H1 (cell line): ENCODE measurements around the gene SLC38A10. TPM values are rescaled to one million over a fixed set of nuclear protein-coding genes. Genes with fewer than 3 reads are reported as not detected.

ENCODE experiments used
- CTCF ChIA-PET: fragments of 300-600 bp; sonication (Branson Sonifier 250); formaldehyde crosslinking; loops from one replicate; lab custom pipeline; 2021; ENCODE audit not compliant: partially characterized antibody; lab: Charles Lee
- POLR2A ChIA-PET: fragments of 300-600 bp; sonication (Branson Sonifier 250); formaldehyde crosslinking; loops from one replicate; lab custom pipeline; 2021; ENCODE audit warnings: inconsistent platforms; ENCODE audit not compliant: partially characterized antibody; lab: Charles Lee
- DNase-seq, 2 experiments: peaks; one replicate each; pipeline versions ENCODE4 v3.0.0 to v3.0.0-alpha.2; 2010 to 2022; ENCODE audit warnings: low spot score in 2 of 2, low read depth in 1 of 2, mixed read lengths in 1 of 2
- FAIRE-seq: peaks from 2 replicates; lab custom pipeline; 2011; peaks lifted over from hg19 to GRCh38; lab: Jason Lieb, UNC
- H2AFZ ChIP-seq: 2 replicates; pipeline ENCODE4 v1.8.1; 2012; ENCODE audit warnings: low read length, inconsistent platforms
- H2AK5ac ChIP-seq: 2 replicates; pipeline ENCODE4 v1.6.1; 2013; ENCODE audit warnings: low read depth, low read length
- H2BK120ac ChIP-seq: replicated peaks from 2 replicates; pipeline ENCODE3; 2013; ENCODE audit warnings: low read depth, low read length, inconsistent platforms
- H2BK12ac ChIP-seq: 2 replicates; pipeline ENCODE4 v1.6.1; 2013; ENCODE audit warnings: low read depth, low read length
- H2BK15ac ChIP-seq: 2 replicates; pipeline ENCODE4 v1.6.1; 2013; ENCODE audit warnings: low read length
- H2BK20ac ChIP-seq: 2 replicates; pipeline ENCODE4 v1.6.1; 2013; ENCODE audit warnings: low read length
- H2BK5ac ChIP-seq: 2 replicates; pipeline ENCODE4 v1.6.1; 2013; ENCODE audit warnings: low read depth, low read length
- H3K14ac ChIP-seq: 2 replicates; pipeline ENCODE4 v1.6.1; 2013; ENCODE audit warnings: inconsistent platforms; ENCODE audit not compliant: insufficient read length
- H3K18ac ChIP-seq: 2 replicates; pipeline ENCODE4 v1.6.1; 2013; ENCODE audit warnings: low read length; ENCODE audit errors: extremely low read depth
- H3K23ac ChIP-seq: 2 replicates; pipeline ENCODE4 v1.6.1; 2013; ENCODE audit warnings: inconsistent platforms; ENCODE audit not compliant: insufficient read length
- H3K23me2 ChIP-seq: 2 replicates; pipeline ENCODE4 v1.6.1; 2013; ENCODE audit warnings: low read depth, low read length
- H3K27ac ChIP-seq: 2 replicates; pipeline ENCODE4 v1.6.1; 2011; ENCODE audit warnings: low read depth, low read length, inconsistent platforms
- H3K27me3 ChIP-seq, 4 experiments: replicated peaks in 1 of 4; 1 replicate in 1 of 4; 2 replicates in 3 of 4; pipeline versions ENCODE4 v1.6.1 to v1.8.1; 2011 to 2013; ENCODE audit warnings: low read length in 3 of 4, mild to moderate bottlenecking in 3 of 4, inconsistent platforms in 2 of 4, mixed read lengths in 2 of 4, moderate library complexity in 1 of 4; ENCODE audit not compliant: control insufficient read depth in 3 of 4, insufficient read depth in 3 of 4; ENCODE audit errors: extremely low read depth in 1 of 4
- H3K36me3 ChIP-seq, 4 experiments: 2 replicates each; pipeline versions ENCODE4 v1.6.1 to v1.8.1; 2011 to 2013; ENCODE audit warnings: mild to moderate bottlenecking in 4 of 4, low read length in 3 of 4, moderate library complexity in 2 of 4, control low read depth in 1 of 4, inconsistent platforms in 1 of 4; ENCODE audit not compliant: insufficient read depth in 4 of 4, control insufficient read depth in 2 of 4
- H3K4ac ChIP-seq: replicated peaks from 2 replicates; pipeline ENCODE3; 2013; ENCODE audit warnings: low read length, low read depth, mixed read lengths, inconsistent platforms; ENCODE audit not compliant: insufficient read length
- H3K4me1 ChIP-seq, 4 experiments: replicated peaks in 1 of 4; 1 replicate in 1 of 4; 2 replicates in 3 of 4; pipeline versions ENCODE4 v1.6.1 to v1.8.1; 2011 to 2013; ENCODE audit warnings: low read length in 3 of 4, inconsistent platforms in 2 of 4, mixed read lengths in 1 of 4; ENCODE audit not compliant: insufficient read depth in 4 of 4, control insufficient read depth in 3 of 4
- H3K4me2 ChIP-seq, 2 experiments: 2 replicates each; pipeline versions ENCODE4 v1.6.1 to v1.8.1; 2011 to 2013; ENCODE audit warnings: low read depth in 2 of 2, low read length in 2 of 2, control low read depth in 1 of 2, inconsistent platforms in 1 of 2, mild to moderate bottlenecking in 1 of 2; ENCODE audit not compliant: insufficient read depth in 1 of 2
- H3K4me3 ChIP-seq, 4 experiments: fragments of 200-600, 300-600 bp in 1 of 4; sonication (generic), shearing (Covaris generic), sonication (Bioruptor Twin) in 1 of 4; 2 replicates each; pipeline versions ENCODE4 v1.5.1 to v1.8.1; 2011 to 2016; ENCODE audit warnings: low read length in 4 of 4, low read depth in 3 of 4, control low read depth in 2 of 4, inconsistent platforms in 2 of 4, mild to moderate bottlenecking in 2 of 4, mixed read lengths in 1 of 4, moderate library complexity in 1 of 4; ENCODE audit not compliant: insufficient read depth in 2 of 4; ENCODE audit errors: extremely low read depth in 1 of 4
- H3K56ac ChIP-seq: replicated peaks from 2 replicates; pipeline ENCODE3; 2013; ENCODE audit warnings: low read depth, mild to moderate bottlenecking, mixed read lengths, low read length, inconsistent platforms; ENCODE audit not compliant: insufficient read length
- H3K79me1 ChIP-seq: 2 replicates; pipeline ENCODE4 v1.6.1; 2013; ENCODE audit warnings: low read depth, low read length, control low read depth
- H3K79me2 ChIP-seq, 2 experiments: 2 replicates each; pipeline versions ENCODE4 v1.6.1 to v1.8.1; 2012 to 2013; ENCODE audit warnings: low read length in 2 of 2, mild to moderate bottlenecking in 2 of 2, inconsistent platforms in 1 of 2; ENCODE audit not compliant: insufficient read depth in 2 of 2, control insufficient read depth in 1 of 2
- H3K9ac ChIP-seq, 4 experiments: replicated peaks in 1 of 4; 1 replicate in 1 of 4; 2 replicates in 3 of 4; pipeline versions ENCODE4 v1.6.1 to v1.8.1; 2011 to 2013; ENCODE audit warnings: low read depth in 3 of 4, low read length in 3 of 4, control low read depth in 2 of 4, mild to moderate bottlenecking in 2 of 4, moderate library complexity in 2 of 4, inconsistent platforms in 1 of 4; ENCODE audit errors: extremely low read depth in 1 of 4
- H3K9me3 ChIP-seq, 2 experiments: 2 replicates each; pipeline versions ENCODE4 v1.6.1 to v1.8.1; 2012 to 2013; ENCODE audit warnings: mild to moderate bottlenecking in 2 of 2, moderate library complexity in 2 of 2, control low read depth in 1 of 2, inconsistent platforms in 1 of 2, low read depth in 1 of 2, low read length in 1 of 2, mixed read lengths in 1 of 2; ENCODE audit not compliant: insufficient read depth in 2 of 2
- H4K20me1 ChIP-seq, 2 experiments: replicated peaks in 1 of 2; 2 replicates each; pipeline versions ENCODE3 to v1.8.1; 2011 to 2013; ENCODE audit warnings: inconsistent platforms in 2 of 2, low read length in 2 of 2, mild to moderate bottlenecking in 1 of 2; ENCODE audit not compliant: insufficient read depth in 2 of 2, control insufficient read depth in 1 of 2
- H4K5ac ChIP-seq: 2 replicates; pipeline ENCODE4 v1.6.1; 2013; ENCODE audit warnings: low read length, low read depth, mixed read lengths, inconsistent platforms; ENCODE audit not compliant: insufficient read length
- H4K8ac ChIP-seq: 2 replicates; pipeline ENCODE4 v1.8.0; 2013; ENCODE audit warnings: mild to moderate bottlenecking, moderate library complexity, low read length, inconsistent platforms; ENCODE audit not compliant: insufficient read depth; ENCODE audit errors: extremely low read depth
- H4K91ac ChIP-seq: replicated peaks from 2 replicates; pipeline ENCODE3; 2013; ENCODE audit warnings: low read length, mixed read lengths, inconsistent platforms; ENCODE audit not compliant: insufficient read length
- BACH1 ChIP-seq: IDR thresholded peaks from 2 replicates; pipeline ENCODE4 v1.6.1; 2012; ENCODE audit warnings: low read length, improper control_type of control experiment
- BCL11A ChIP-seq, 2 experiments: IDR thresholded peaks; one replicate each; pipeline ENCODE4 v1.6.1; 2011; ENCODE audit warnings: low read depth in 2 of 2, low read length in 2 of 2, mild to moderate bottlenecking in 2 of 2
- CEBPB ChIP-seq: IDR thresholded peaks from 2 replicates; pipeline ENCODE4 v1.6.1; 2012; ENCODE audit warnings: low read depth, low read length
- CHD2 ChIP-seq: IDR thresholded peaks from 2 replicates; pipeline ENCODE4 v1.6.1; 2012; ENCODE audit warnings: low read length, improper control_type of control experiment
- EZH2 ChIP-seq: fragments of 200-600 bp; sonication (generic); IDR thresholded peaks from 2 replicates; pipeline ENCODE4 v1.7.1; 2012; ENCODE audit warnings: low read depth, mild to moderate bottlenecking, moderate library complexity, low read length, inconsistent platforms; ENCODE audit not compliant: severe bottlenecking
- FOSL1 ChIP-seq: IDR thresholded peaks from 2 replicates; pipeline ENCODE4 v1.6.1; 2011; ENCODE audit warnings: mild to moderate bottlenecking, low read depth, low read length, moderate library complexity; ENCODE audit not compliant: insufficient read depth
- NANOG ChIP-seq: IDR thresholded peaks from 2 replicates; pipeline ENCODE4 v1.6.1; 2011; ENCODE audit warnings: low read length, low read depth, mild to moderate bottlenecking, inconsistent platforms; ENCODE audit not compliant: insufficient read depth, poor library complexity, severe bottlenecking
- NRF1 ChIP-seq: IDR thresholded peaks from 2 replicates; pipeline ENCODE4 v1.6.1; 2011; ENCODE audit warnings: mild to moderate bottlenecking, low read depth, low read length, improper control_type of control experiment
- SAP30 ChIP-seq: fragments of 300-600 bp; sonication (generic); IDR thresholded peaks from 2 replicates; pipeline ENCODE4 v1.7.1; 2012; ENCODE audit warnings: low read length, moderate library complexity, mild to moderate bottlenecking, inconsistent platforms; ENCODE audit not compliant: insufficient read depth, insufficient replicate concordance
- SIN3A ChIP-seq, 2 experiments: IDR thresholded peaks in 1 of 2; conservative IDR thresholded peaks in 1 of 2; 2 replicates each; pipeline ENCODE4 v1.6.1; 2011 to 2012; ENCODE audit warnings: low read length in 2 of 2, improper control_type of control experiment in 1 of 2, low read depth in 1 of 2, mild to moderate bottlenecking in 1 of 2
- TCF12 ChIP-seq: IDR thresholded peaks from 2 replicates; pipeline ENCODE4 v1.6.1; 2011; ENCODE audit warnings: low read depth, mild to moderate bottlenecking, low read length
- YY1 ChIP-seq: IDR thresholded peaks from 2 replicates; pipeline ENCODE4 v1.6.1; 2011; ENCODE audit warnings: low read depth, mild to moderate bottlenecking, low read length
- WGBS, 2 experiments: shearing (Covaris generic) in 1 of 2; methylation state at CpG; one replicate each; pipeline versions ENCODE4 v1.1.6 to v1.1.7; 2013 to 2015; ENCODE audit warnings: low lambda C conversion rate in 2 of 2, mixed read lengths in 2 of 2, inconsistent platforms in 1 of 2, low coverage in 1 of 2, missing lambda C conversion rate in 1 of 2; ENCODE audit not compliant: insufficient replicate concordance in 2 of 2, insufficient coverage in 1 of 2, insufficient read length in 1 of 2; ENCODE audit errors: extremely low coverage in 1 of 2, missing lambda C conversion rate in 1 of 2; 5-methylcytosine and 5-hydroxymethylcytosine counted together
- polyA plus RNA-seq, 7 experiments: library from polyadenylated mRNA; depleted of rRNA in 3 of 7; stranded (reverse) in 5 of 7; unstranded in 2 of 7; fragments of >200 nt in 5 of 7; fragments of 200-250 nt in 2 of 7; gene quantifications; 1 replicate in 5 of 7; 2 replicates in 1 of 7; 4 replicates in 1 of 7; pipeline versions ENCODE4 v1.2.1 to v1.2.3, GENCODE V29; 2011 to 2013; ENCODE audit warnings: missing spikeins in 2 of 7, mixed read lengths in 2 of 7
- total RNA-seq: library from RNA; stranded (reverse); fragmentation: NEBNext Ultra II Directional; extraction: Animal tissue kit (Norgen Biotek cat#: 25700); gene quantifications from 2 replicates; pipeline ENCODE4 v1.2.1, GENCODE V29; 2021

SLC38A10 gene
- total and polyA plus RNA-seq, 2 of the 8 experiments (the other 6 are each of a cell fraction or from before 2014, with no cell fraction given), result 26.4 to 41.0 TPM

DNA sequence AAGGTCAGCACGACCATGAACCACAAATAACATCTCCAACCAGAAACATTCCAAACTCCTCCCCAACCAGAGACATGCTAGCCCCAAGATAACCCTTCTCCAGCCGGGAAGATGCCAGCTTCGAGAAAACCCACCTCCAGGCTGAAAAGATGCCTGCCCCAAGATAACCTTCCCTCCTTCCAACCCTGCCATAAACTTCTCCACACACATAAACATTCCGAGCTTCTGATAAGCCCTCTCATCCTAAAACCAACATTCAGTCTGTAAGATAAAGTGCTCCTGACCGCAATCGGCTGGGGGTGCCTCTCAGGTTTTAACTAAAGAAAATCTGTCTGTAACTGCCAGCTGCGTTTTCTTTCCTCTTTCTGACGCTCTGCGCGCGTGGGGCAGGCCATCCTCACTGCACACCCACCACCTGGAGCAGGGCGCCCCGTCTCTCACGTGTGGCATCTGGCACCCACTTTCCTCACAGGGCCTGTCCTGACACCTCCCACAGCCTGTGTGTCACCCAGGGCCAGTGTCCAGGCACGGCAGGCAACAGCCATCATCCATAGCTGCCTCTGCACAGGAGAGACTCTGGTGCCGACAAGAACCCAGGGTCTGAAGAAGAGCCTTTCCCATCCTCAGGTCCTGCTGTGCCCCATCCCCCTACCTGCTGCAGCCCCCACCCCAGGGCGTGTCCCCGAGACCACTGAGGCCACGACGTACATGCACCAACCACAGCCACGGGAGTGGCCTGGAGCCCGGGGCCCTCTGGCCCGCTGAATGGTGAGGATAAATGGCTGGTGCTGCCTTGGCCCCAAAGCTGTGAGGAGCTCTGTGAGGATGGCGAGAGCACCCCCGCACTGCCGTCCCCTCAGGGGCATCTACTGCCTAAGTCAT, 59.9 kb downstream of the SLC38A10 start:
- peaks cover 7% of the 10 kb centered on the region; the same call in 1 of the 2 replicates for H3K23me2 ChIP-seq
- H4K20me1 ChIP-seq, result peaks cover 4 to 18% of the 10 kb centered on the region in 2 experiments
- H2BK12ac ChIP-seq, result no peak overlapping the region
- H2BK5ac ChIP-seq, result no peak overlapping the region
- no peaks in the 10 kb centered on the region for H3K27me3 ChIP-seq
- no peak overlapping the region for H3K14ac ChIP-seq
- H2BK15ac ChIP-seq, result no peak overlapping the region
- ChIA-PET CTCF (interaction anchor here (1.0 to 1.1 kb wide), 3 partner anchors 15 to 105 kb away, joined by 3 read pairs; no protein-coding TSS in a partner anchor), POLR2A (interaction anchor here (0.9 kb wide), 1 partner anchor 10 kb away, joined by 3 read pairs; no protein-coding TSS in a partner anchor)
- H2AK5ac ChIP-seq, result no peak overlapping the region
- no peak overlapping the region for H3K56ac ChIP-seq
- H3K27ac ChIP-seq, result no peak overlapping the region
- H3K9me3 ChIP-seq, result no peaks in the 10 kb centered on the region; a peak in 1 of 4 replicates
- peaks cover 9% of the 10 kb centered on the region for H3K79me1 ChIP-seq
- no peak overlapping the region for H2AFZ ChIP-seq
- H4K91ac ChIP-seq, result no peak overlapping the region
- peaks cover 0 to 11% (median 5%) of the 10 kb centered on the region in 4 experiments; a peak in 5 of 7 replicates for H3K4me1 ChIP-seq
- no peak overlapping the region for H3K23ac ChIP-seq
- no peak overlapping the region for H3K4me3 ChIP-seq
- no peak overlapping the region for H2BK20ac ChIP-seq
- DNase-seq (no peak), FAIRE-seq (no peak)
- no peak overlapping the region for H3K18ac ChIP-seq
- 95% methylated on average over 25 of the region's 26 CpGs; no CpG with 5 or more reads in 1 of the 2 experiments for WGBS, 2 experiments
- H3K36me3 ChIP-seq, result peaks cover 0 to 18% (median 2%) of the 10 kb centered on the region in 4 experiments; a peak in 4 of 8 replicates
- H4K8ac ChIP-seq, result no peak overlapping the region
- no peak overlapping the region for H3K4ac ChIP-seq
- no peak overlapping the region for H4K5ac ChIP-seq
- no peak overlapping the region for H2BK120ac ChIP-seq
- no peak overlapping the region for H3K9ac ChIP-seq
- peaks cover 0 to 18% of the 10 kb centered on the region in 2 experiments; a peak in 2 of 4 replicates for H3K79me2 ChIP-seq
- H3K4me2 ChIP-seq, result no peak overlapping the region
- TF ChIP-seq EZH2 (no peak), FOSL1 (no peak), BACH1 (no peak), CEBPB (no peak), NANOG (no peak), CHD2 (no peak), SIN3A (conservative IDR thresholded peaks at IDR 0.05 in 1 of 2, IDR thresholded peaks at IDR 0.05 in 1 of 2; ENCODE audit: low read depth in 1 of 2, low read length in 2 of 2) (no peak), YY1 (no peak), NRF1 (no peak), SAP30 (no peak), TCF12 (no peak), BCL11A (IDR thresholded peaks at IDR 0.05; ENCODE audit: low read depth in 2 of 2, low read length in 2 of 2) (no peak)
